Fibroblast of mammary gland (primary cell): Measurements from ENCODE around the gene NOS1.
A peak's percentile ranks its signal among the peaks of the same experiment; 100 is the strongest.

Experiments
- DNase-seq: peaks from one replicate; pipeline ENCODE4 v3.0.0-alpha.2; 2010; ENCODE audit warnings: low read depth
- H3K4me3 ChIP-seq: 2 replicates; pipeline ENCODE4 v1.5.1; 2011; ENCODE audit warnings: low read depth, mild to moderate bottlenecking, low read length, moderate library complexity; ENCODE audit not compliant: control insufficient read depth
- TF ChIP-seq, protein P1 (sequence below): conservative IDR thresholded peaks from 2 replicates; pipeline ENCODE4 v1.5.1; 2011; ENCODE audit warnings: low read depth, low read length, inconsistent platforms; ENCODE audit not compliant: control insufficient read depth, insufficient read depth

NOS1 gene

DNA sequence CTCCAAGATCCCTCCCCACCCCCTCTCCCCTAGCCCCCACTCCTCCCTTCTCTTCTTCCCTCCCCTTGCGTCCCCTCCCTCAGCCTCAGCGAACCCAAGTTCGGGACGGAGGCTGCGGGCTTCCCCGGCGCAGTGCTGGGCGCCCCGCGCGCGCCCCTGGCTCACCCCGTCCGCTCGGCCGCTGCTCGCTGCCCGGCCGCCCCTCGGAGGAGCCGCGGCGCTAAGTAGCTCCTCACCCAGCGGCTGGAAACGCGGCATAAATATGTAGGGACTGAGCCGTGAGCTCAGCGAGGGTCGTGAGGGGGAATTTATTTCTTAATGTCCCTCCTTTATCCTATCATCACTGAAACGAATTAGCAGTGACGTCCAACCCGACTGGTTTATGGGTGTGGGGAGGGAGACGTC, at the start of gene NOS1:
Gene NOS1, minus strand, starts transcription at position 280 of the 405 bp plus-strand sequence. CDS start 30,557 bp downstream, outside the sequence.
- TF ChIP-seq, protein P1, sequence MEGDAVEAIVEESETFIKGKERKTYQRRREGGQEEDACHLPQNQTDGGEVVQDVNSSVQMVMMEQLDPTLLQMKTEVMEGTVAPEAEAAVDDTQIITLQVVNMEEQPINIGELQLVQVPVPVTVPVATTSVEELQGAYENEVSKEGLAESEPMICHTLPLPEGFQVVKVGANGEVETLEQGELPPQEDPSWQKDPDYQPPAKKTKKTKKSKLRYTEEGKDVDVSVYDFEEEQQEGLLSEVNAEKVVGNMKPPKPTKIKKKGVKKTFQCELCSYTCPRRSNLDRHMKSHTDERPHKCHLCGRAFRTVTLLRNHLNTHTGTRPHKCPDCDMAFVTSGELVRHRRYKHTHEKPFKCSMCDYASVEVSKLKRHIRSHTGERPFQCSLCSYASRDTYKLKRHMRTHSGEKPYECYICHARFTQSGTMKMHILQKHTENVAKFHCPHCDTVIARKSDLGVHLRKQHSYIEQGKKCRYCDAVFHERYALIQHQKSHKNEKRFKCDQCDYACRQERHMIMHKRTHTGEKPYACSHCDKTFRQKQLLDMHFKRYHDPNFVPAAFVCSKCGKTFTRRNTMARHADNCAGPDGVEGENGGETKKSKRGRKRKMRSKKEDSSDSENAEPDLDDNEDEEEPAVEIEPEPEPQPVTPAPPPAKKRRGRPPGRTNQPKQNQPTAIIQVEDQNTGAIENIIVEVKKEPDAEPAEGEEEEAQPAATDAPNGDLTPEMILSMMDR: no peak
- DNase-seq: no peak
- no peak within 1 kb of the TSS for H3K4me3 ChIP-seq

GRCh38 chr12:117409286-117409685, 47.9 kb upstream of the NOS1 start:
- TF ChIP-seq, protein P1: no peak
- no peak for DNase-seq
- H3K4me3 ChIP-seq: no peak overlapping the region

- TF ChIP-seq, protein P1: no peak
- peak; percentile 22 for DNase-seq
- no peak overlapping the region for H3K4me3 ChIP-seq
Observed at GRCh38 chr12:117408161-117408791, 46.9 kb upstream of the NOS1 start.

GRCh38 chr12:117404940-117405339, 43.5 kb upstream of the NOS1 start:
- no peak overlapping the region for H3K4me3 ChIP-seq
- TF ChIP-seq, protein P1: no peak
- DNase-seq: no peak

GRCh38 chr12:117404203-117404853, 42.9 kb upstream of the NOS1 start:
- no peak for DNase-seq
- TF ChIP-seq, protein P1: no peak
- no peak overlapping the region for H3K4me3 ChIP-seq

DNA sequence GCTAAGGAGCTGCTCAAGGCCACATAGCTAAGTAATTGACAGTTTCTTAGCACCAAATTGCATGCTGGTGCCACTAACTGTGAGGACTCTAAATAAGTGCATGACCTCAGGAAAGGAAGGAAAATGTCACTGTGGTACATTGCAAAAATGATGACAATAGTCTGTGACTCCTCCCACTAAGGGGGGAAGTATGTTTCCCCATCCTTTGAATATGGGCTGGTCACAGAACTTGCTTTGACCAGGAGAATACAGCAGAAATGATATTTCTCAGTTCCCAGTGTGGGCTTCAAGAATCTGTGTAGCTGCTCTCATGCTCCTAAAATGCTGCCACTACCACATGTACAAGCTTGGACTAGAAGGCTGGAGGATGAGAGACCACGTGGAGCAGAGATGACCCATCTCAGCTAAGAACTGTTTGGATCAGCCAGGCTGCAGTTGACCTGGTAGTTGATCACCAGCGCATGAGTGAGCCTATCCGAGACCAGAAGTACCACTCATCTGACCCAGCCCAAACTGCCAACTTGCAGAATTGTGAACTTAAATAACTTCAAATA, 42.2 kb upstream of the NOS1 start:
- TF ChIP-seq, protein P1: no peak
- no peak for DNase-seq

More for the DNA sequence above, 42.2 kb upstream of the NOS1 start:
- no peak overlapping the region for H3K4me3 ChIP-seq
